NB4 (cell line): ENCODE measurements around the gene MEIOB.

Experiments
- CTCF ChIP-seq: IDR thresholded peaks from one replicate; pipeline ENCODE4 v1.5.1; 2012; ENCODE audit warnings: low read depth, low read length
- POLR2A ChIP-seq: IDR thresholded peaks from 2 replicates; pipeline ENCODE4 v1.6.1; 2011; ENCODE audit warnings: mild to moderate bottlenecking; ENCODE audit not compliant: insufficient read length; ENCODE audit errors: extremely low read depth

- TF ChIP-seq CTCF, result no peak
- TF ChIP-seq POLR2A, result no peak
Measured at GRCh38 chr16:1862394-1862793, 9.6 kb downstream of the MEIOB start.
